Limb (tissue), 2 donors: ENCODE data around the gene PPARA.
"Not testable (repeated sequence)": the region's sequence is repeated elsewhere in the genome, so short reads cannot be mapped to it uniquely, and the experiment has no call there.

Experiments
- DNase-seq, 2 donors: peaks; one replicate each; pipeline ENCODE4 v3.0.0-alpha.2; 2016; ENCODE audit errors: extremely low spot score in 2 of 2

Gene PPARA

GRCh38 chr22:46241396-46242007, 91.2 kb downstream of the PPARA start:
- no peak for DNase-seq

- DNase-seq: no peak
Measured at GRCh38 chr22:46242076-46242475, 91.8 kb downstream of the PPARA start.

GRCh38 chr22:46244771-46245170, 94.4 kb downstream of the PPARA start:
- DNase-seq: no peak

GRCh38 chr22:46245511-46245910, 95.2 kb downstream of the PPARA start:
- DNase-seq: no peak

- DNase-seq: no peak
Measured at GRCh38 chr22:46246178-46246577, 95.9 kb downstream of the PPARA start.

- no peak for DNase-seq
Measured at GRCh38 chr22:46247443-46247975, 97.2 kb downstream of the PPARA start.

- DNase-seq: peak; percentile 80 to 91
Measured at GRCh38 chr22:46250035-46250782, 99.9 kb downstream of the PPARA start, which contains the start of gene CDPF1. TSS of gene CDPF1 (minus strand) at chr22:46250293. CDS start at chr22:46248284, 2,009 bp downstream.

GRCh38 chr22:46250783-46251125, 100.4 kb downstream of the PPARA start:
- no peak for DNase-seq

GRCh38 chr22:46251266-46251665, 100.9 kb downstream of the PPARA start:
- no peak for DNase-seq

- no peak for DNase-seq
Measured at GRCh38 chr22:46251816-46252380, 101.6 kb downstream of the PPARA start.

- DNase-seq: no peak
Measured at GRCh38 chr22:46256358-46256958, 106.1 kb downstream of the PPARA start.

GRCh38 chr22:46259374-46259773, 109.0 kb downstream of the PPARA start:
- DNase-seq: no peak

- no peak for DNase-seq
Measured at GRCh38 chr22:46260038-46260437, 109.7 kb downstream of the PPARA start.

GRCh38 chr22:46262449-46263215, 112.3 kb downstream of the PPARA start:
- peak in 1 of 2 donors; percentile 49 for DNase-seq

- DNase-seq: no peak
Measured at GRCh38 chr22:46263216-46263590, 112.9 kb downstream of the PPARA start, which contains the start of gene PKDREJ. TSS of gene PKDREJ (minus strand) at chr22:46263343. CDS start at chr22:46263322, 21 bp downstream.

GRCh38 chr22:46264520-46264919, 114.2 kb downstream of the PPARA start:
- not testable (repeated sequence) for DNase-seq

- not testable (repeated sequence) for DNase-seq
Measured at GRCh38 chr22:46265627-46266026, 115.3 kb downstream of the PPARA start.

GRCh38 chr22:46267431-46268279, 117.3 kb downstream of the PPARA start, which contains the start of gene TTC38:
TSS of gene TTC38 (plus strand) at chr22:46268008. CDS start at chr22:46268040, 32 bp downstream.
- peak; percentile 49 to 91 for DNase-seq

GRCh38 chr22:46269564-46269963, 119.2 kb downstream of the PPARA start:
- no peak for DNase-seq

- no peak for DNase-seq
Measured at GRCh38 chr22:46272196-46272595, 121.9 kb downstream of the PPARA start.
